Activated CD4-positive, alpha-beta T cell treated with anti-CD3 and anti-CD28 coated beads, Interleukin-2, Interleukin-4, amounts not matched to agents 100 ng/mL and 50 ng/mL, durations not matched to agents 16 hours and 8 hours (primary cell): ENCODE data around the gene CD300H.
"Not testable (repeated sequence)": the region's sequence is repeated elsewhere in the genome, so short reads cannot be mapped to it uniquely, and the experiment has no call there.

Experiments
- DNase-seq: peaks from one replicate; pipeline ENCODE4 v3.0.0-alpha.2; 2020; ENCODE audit warnings: low spot score

The CD300H gene

GRCh38 chr17:74584292-74585060, 17.2 kb upstream of the CD300H start:
- DNase-seq: no peak

- DNase-seq: no peak
These were observed 15.3 kb upstream of the CD300H start for GRCh38 chr17:74582633-74583032.

GRCh38 chr17:74579900-74580299, 12.6 kb upstream of the CD300H start:
- no peak for DNase-seq

GRCh38 chr17:74578979-74579378, 11.7 kb upstream of the CD300H start:
- no peak for DNase-seq

GRCh38 chr17:74574489-74575142, 7.3 kb upstream of the CD300H start:
- DNase-seq: no peak

- DNase-seq: not testable (repeated sequence)
These were observed 6.3 kb upstream of the CD300H start for GRCh38 chr17:74573635-74574034.

GRCh38 chr17:74573169-74573568, 5.9 kb upstream of the CD300H start:
- no peak for DNase-seq

- DNase-seq: no peak
These were observed 4.4 kb upstream of the CD300H start for GRCh38 chr17:74571621-74572270.

GRCh38 chr17:74569020-74570003, 2.0 kb upstream of the CD300H start:
- DNase-seq: peak; percentile 28

GRCh38 chr17:74568106-74568873, 981 bp upstream of the CD300H start:
- DNase-seq: no peak

GRCh38 chr17:74566132-74566753, 1.1 kb downstream of the CD300H start:
- DNase-seq: peak; percentile 25

GRCh38 chr17:74565126-74565525, 2.2 kb downstream of the CD300H start:
- no peak for DNase-seq

- no peak for DNase-seq
These were observed 4.0 kb downstream of the CD300H start for GRCh38 chr17:74563358-74563757.

GRCh38 chr17:74561586-74561985, 5.7 kb downstream of the CD300H start:
- no peak for DNase-seq

- no peak for DNase-seq
These were observed 8.3 kb downstream of the CD300H start for GRCh38 chr17:74558882-74559519.

- not testable (repeated sequence) for DNase-seq
These were observed 8.9 kb downstream of the CD300H start for GRCh38 chr17:74558402-74558801.

- DNase-seq: no peak
These were observed 11.8 kb downstream of the CD300H start for GRCh38 chr17:74555427-74555940.

GRCh38 chr17:74554909-74555308, 12.4 kb downstream of the CD300H start:
- DNase-seq: no peak

- DNase-seq: no peak
These were observed 15.3 kb downstream of the CD300H start for GRCh38 chr17:74552037-74552436.

GRCh38 chr17:74550602-74551001, 16.7 kb downstream of the CD300H start:
- no peak for DNase-seq
